GM12872 (cell line): ENCODE results near the gene MS4A6E.

ENCODE experiments used
- CTCF ChIP-seq: IDR thresholded peaks from 3 replicates; pipeline ENCODE4 v1.5.1; 2011; ENCODE audit warnings: low read depth, mild to moderate bottlenecking, low read length, moderate library complexity; ENCODE audit not compliant: insufficient read depth

The MS4A6E gene

GRCh38 chr11:60339356-60339755, 12.3 kb downstream of the MS4A6E start:
- TF ChIP-seq CTCF, result no peak

- peak; percentile 58 for TF ChIP-seq CTCF
These were observed 16.1 kb downstream of the MS4A6E start for GRCh38 chr11:60343094-60343704.

GRCh38 chr11:60344146-60344545, 17.1 kb downstream of the MS4A6E start:
- TF ChIP-seq CTCF, result no peak

- peak; percentile 71 for TF ChIP-seq CTCF
These were observed 18.4 kb downstream of the MS4A6E start for GRCh38 chr11:60345489-60345888.

- no peak for TF ChIP-seq CTCF
These were observed 20.2 kb downstream of the MS4A6E start for GRCh38 chr11:60347084-60347797.

GRCh38 chr11:60348116-60348515, 21.1 kb downstream of the MS4A6E start:
- peak; percentile 44; the same call in 2 of the 3 replicates for TF ChIP-seq CTCF

- TF ChIP-seq CTCF, result no peak
These were observed 22.9 kb downstream of the MS4A6E start for GRCh38 chr11:60349990-60350389.
